Smooth muscle cell (in vitro differentiated cells): Measurements from ENCODE around the gene PCNA. TPM values are rescaled to one million over a fixed set of nuclear protein-coding genes. Genes with fewer than 3 reads are reported as not detected.
A peak's percentile ranks its signal among the peaks of the same experiment; 100 is the strongest.

Experiments
- DNase-seq: peaks from one replicate; lab custom pipeline; 2025; ENCODE audit not compliant: unreplicated experiment; lab: John Stamatoyannopoulos, UW
- H2AFZ ChIP-seq: fragments of 200-600 bp; sonication (generic); 2 replicates; pipeline ENCODE4 v1.6.0; 2016; ENCODE audit warnings: antibody characterized with exemption, low read depth, mild to moderate bottlenecking
- H3F3A ChIP-seq: fragments of 200-600 bp; sonication (generic); 2 replicates; pipeline ENCODE4 v1.6.0; 2017; ENCODE audit warnings: antibody characterized with exemption, low read depth
- H3K27ac ChIP-seq: fragments of 200-600 bp; sonication (generic); 2 replicates; pipeline ENCODE4 v1.5.1; 2016; ENCODE audit warnings: low read depth, mild to moderate bottlenecking
- H3K27me3 ChIP-seq: fragments of 200-600 bp; sonication (generic); 2 replicates; pipeline ENCODE4 v1.6.1; 2016; ENCODE audit warnings: low read depth, mild to moderate bottlenecking
- H3K36me3 ChIP-seq: fragments of 200-600 bp; sonication (generic); 2 replicates; pipeline ENCODE4 v1.5.1; 2016; ENCODE audit warnings: low read depth
- H3K4me1 ChIP-seq: fragments of 200-600 bp; sonication (generic); 2 replicates; pipeline ENCODE4 v1.5.1; 2016; ENCODE audit warnings: low read depth
- H3K4me2 ChIP-seq: fragments of 200-600 bp; sonication (generic); 2 replicates; pipeline ENCODE4 v1.6.0; 2016; ENCODE audit warnings: mild to moderate bottlenecking
- H3K4me3 ChIP-seq: fragments of 200-600 bp; sonication (generic); 2 replicates; pipeline ENCODE4 v1.5.1; 2016; ENCODE audit warnings: mild to moderate bottlenecking
- H3K79me2 ChIP-seq: fragments of 200-600 bp; sonication (generic); 2 replicates; pipeline ENCODE4 v1.6.0; 2016; ENCODE audit warnings: low read depth, mild to moderate bottlenecking
- H3K9ac ChIP-seq: fragments of 200-600 bp; sonication (generic); 2 replicates; pipeline ENCODE4 v1.6.0; 2016; ENCODE audit warnings: low read depth
- H3K9me3 ChIP-seq: fragments of 200-600 bp; sonication (generic); replicated peaks from 2 replicates; pipeline ENCODE4 v1.5.1; 2016; ENCODE audit warnings: low read depth
- H4K20me1 ChIP-seq: fragments of 200-600 bp; sonication (generic); 2 replicates; pipeline ENCODE4 v1.6.0; 2016; ENCODE audit warnings: low read depth
- WGBS: methylation state at CpG from one replicate; pipeline ENCODE4 v1.1.7; 2016; ENCODE audit warnings: low lambda C conversion rate; 5-methylcytosine and 5-hydroxymethylcytosine counted together
- polyA plus RNA-seq: library from polyadenylated mRNA; unstranded; fragments of >200 nt; fragmentation: Nextera tagmentation; extraction: Ambion mirVana; gene quantifications from 2 replicates; pipeline ENCODE4 v1.2.1, GENCODE V29; 2016
- total RNA-seq: library from RNA; depleted of rRNA; stranded (reverse); fragments of >200 nt; gene quantifications from 2 replicates; pipeline ENCODE4 v1.2.3, GENCODE V29; 2014
- TF ChIP-seq, protein P1 (sequence below): fragments of 200-600 bp; sonication (generic); IDR thresholded peaks from 2 replicates; pipeline ENCODE4 v1.5.1; 2017; ENCODE audit warnings: borderline replicate concordance, mild to moderate bottlenecking, antibody characterized with exemption; ENCODE audit not compliant: insufficient read depth, poor library complexity, severe bottlenecking

The PCNA gene
- total and polyA plus RNA-seq, 2 experiments from 2014 or later: 78.7 to 178 TPM

DNA sequence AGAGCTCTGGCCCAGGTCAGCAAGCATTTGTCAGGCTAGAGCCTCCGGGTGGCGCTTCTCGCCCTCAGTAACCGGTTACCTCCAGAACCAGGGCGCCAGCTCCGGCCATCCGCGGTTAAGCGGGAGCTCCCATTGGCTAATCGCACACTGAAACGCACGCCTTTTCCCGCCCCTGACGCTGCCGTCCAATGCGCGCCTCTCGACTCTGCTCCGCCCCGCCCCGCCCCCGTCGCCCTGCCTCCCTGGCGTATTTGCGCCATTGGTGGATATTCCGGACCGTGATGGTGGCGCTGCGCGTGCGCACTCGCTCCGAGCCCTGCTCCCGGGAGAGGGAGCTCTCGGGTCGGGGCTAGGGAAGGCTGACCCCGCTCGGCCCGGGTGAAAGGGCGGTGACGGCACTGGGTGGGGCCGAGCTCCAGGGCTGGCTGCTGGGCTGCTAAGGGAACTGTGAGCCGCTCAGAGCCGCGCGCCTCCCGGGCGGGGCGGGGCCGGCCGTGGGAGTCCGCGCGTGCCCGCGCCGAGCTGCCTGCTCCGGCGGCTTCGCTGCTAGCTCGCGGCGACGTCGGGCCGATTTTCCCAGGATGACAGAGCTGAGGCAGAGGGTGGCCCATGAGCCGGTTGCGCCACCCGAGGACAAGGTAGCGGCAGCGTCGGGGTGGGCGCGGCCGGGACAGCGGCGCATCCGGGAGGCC is 6.9 kb upstream of the PCNA start, which contains the start of gene CDS2:
Gene CDS2 (plus strand): TSS at position 497 of the 692 bp plus-strand sequence. CDS start 85 bp downstream, at position 582.
- Histone ChIP-seq H3K27ac (peak within 1 kb of the TSS; percentile 60), H3K27me3 (no peaks in the 10 kb centered on the region), H3K9me3 (no peaks in the 10 kb centered on the region), H2AFZ (peak within 1 kb of the TSS; percentile 93), H3F3A (no peaks in the 10 kb centered on the region), H3K4me1 (no peaks in the 10 kb centered on the region), H3K79me2 (peaks cover 38% of the 10 kb centered on the region), H3K4me3 (peak within 1 kb of the TSS; percentile 94), H3K36me3 (no peaks in the 10 kb centered on the region), H4K20me1 (peaks cover 34% of the 10 kb centered on the region), H3K4me2 (peak within 1 kb of the TSS; percentile 87), H3K9ac (peak within 1 kb of the TSS; percentile 83)
- TF ChIP-seq, protein P1, sequence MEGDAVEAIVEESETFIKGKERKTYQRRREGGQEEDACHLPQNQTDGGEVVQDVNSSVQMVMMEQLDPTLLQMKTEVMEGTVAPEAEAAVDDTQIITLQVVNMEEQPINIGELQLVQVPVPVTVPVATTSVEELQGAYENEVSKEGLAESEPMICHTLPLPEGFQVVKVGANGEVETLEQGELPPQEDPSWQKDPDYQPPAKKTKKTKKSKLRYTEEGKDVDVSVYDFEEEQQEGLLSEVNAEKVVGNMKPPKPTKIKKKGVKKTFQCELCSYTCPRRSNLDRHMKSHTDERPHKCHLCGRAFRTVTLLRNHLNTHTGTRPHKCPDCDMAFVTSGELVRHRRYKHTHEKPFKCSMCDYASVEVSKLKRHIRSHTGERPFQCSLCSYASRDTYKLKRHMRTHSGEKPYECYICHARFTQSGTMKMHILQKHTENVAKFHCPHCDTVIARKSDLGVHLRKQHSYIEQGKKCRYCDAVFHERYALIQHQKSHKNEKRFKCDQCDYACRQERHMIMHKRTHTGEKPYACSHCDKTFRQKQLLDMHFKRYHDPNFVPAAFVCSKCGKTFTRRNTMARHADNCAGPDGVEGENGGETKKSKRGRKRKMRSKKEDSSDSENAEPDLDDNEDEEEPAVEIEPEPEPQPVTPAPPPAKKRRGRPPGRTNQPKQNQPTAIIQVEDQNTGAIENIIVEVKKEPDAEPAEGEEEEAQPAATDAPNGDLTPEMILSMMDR: peak; percentile 43
- peak; percentile 99 for DNase-seq
- WGBS: under 1% methylated on average over 74 of the region's 78 CpGs

- H3K4me1 ChIP-seq: peaks cover 8% of the 10 kb centered on the region
- H3K4me3 ChIP-seq: no peak overlapping the region
- no peaks in the 10 kb centered on the region for H3F3A ChIP-seq
- H3K36me3 ChIP-seq: no peaks in the 10 kb centered on the region
- TF ChIP-seq, protein P1: no peak
- no peak overlapping the region for H3K27ac ChIP-seq
- H3K9ac ChIP-seq: no peak overlapping the region
- H4K20me1 ChIP-seq: peaks cover 14% of the 10 kb centered on the region
- no peaks in the 10 kb centered on the region for H3K27me3 ChIP-seq
- DNase-seq: no peak
- no peak overlapping the region for H3K4me2 ChIP-seq
- H3K79me2 ChIP-seq: peaks cover 15% of the 10 kb centered on the region
- no peaks in the 10 kb centered on the region for H3K9me3 ChIP-seq
- no peak overlapping the region for H2AFZ ChIP-seq
- 90% methylated on average over 1 of the region's 1 CpG for WGBS
These were observed 3.1 kb upstream of the PCNA start for GRCh38 chr20:5122873-5123260.

DNA sequence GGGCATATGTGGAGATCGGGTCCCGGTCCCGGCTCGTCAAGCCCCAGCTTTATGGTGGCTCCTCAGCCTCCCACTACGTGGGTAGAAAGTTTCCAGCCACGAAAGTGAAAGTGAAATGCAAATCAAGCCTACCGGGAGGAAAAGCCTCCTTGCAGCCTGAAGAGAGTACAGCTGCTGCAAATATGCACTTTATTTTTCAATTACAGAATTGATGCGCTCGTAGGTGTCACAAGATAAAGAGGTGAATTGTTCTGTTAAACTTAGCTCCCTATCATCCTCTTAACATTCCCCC is 373 bp upstream of the PCNA start:
- peaks cover 2% of the 10 kb centered on the region for H3F3A ChIP-seq
- peak overlapping the region; percentile 86 for H3K4me2 ChIP-seq
- H3K9ac ChIP-seq: peak overlapping the region; percentile 72
- peaks cover 32% of the 10 kb centered on the region for H3K79me2 ChIP-seq
- TF ChIP-seq, protein P1: no peak
- no peak for DNase-seq
- peak overlapping the region; percentile 67 for H3K4me3 ChIP-seq
- H3K36me3 ChIP-seq: peaks cover 9% of the 10 kb centered on the region
- peaks cover 20% of the 10 kb centered on the region for H4K20me1 ChIP-seq
- H3K4me1 ChIP-seq: peaks cover 20% of the 10 kb centered on the region
- WGBS: 7% methylated on average over 9 of the region's 9 CpGs
- H3K27ac ChIP-seq: peak overlapping the region; percentile 84
- no peaks in the 10 kb centered on the region for H3K27me3 ChIP-seq
- H2AFZ ChIP-seq: peak overlapping the region; percentile 34
- no peaks in the 10 kb centered on the region for H3K9me3 ChIP-seq

GRCh38 chr20:5119143-5119434 is 669 bp downstream of the PCNA start:
- Histone ChIP-seq H3K79me2 (peaks cover 32% of the 10 kb centered on the region), H3K9ac (peak overlapping the region; percentile 48), H3K9me3 (no peaks in the 10 kb centered on the region), H3K36me3 (peaks cover 9% of the 10 kb centered on the region), H3K4me1 (peaks cover 20% of the 10 kb centered on the region), H3K27ac (peak overlapping the region; percentile 84), H3F3A (peaks cover 4% of the 10 kb centered on the region), H3K4me2 (peak overlapping the region; percentile 91), H3K4me3 (peak overlapping the region; percentile 67), H2AFZ (no peak overlapping the region), H3K27me3 (no peaks in the 10 kb centered on the region), H4K20me1 (peaks cover 20% of the 10 kb centered on the region)
- TF ChIP-seq, protein P1: no peak
- DNase-seq: no peak
- 2% methylated on average over 21 of the region's 21 CpGs for WGBS
